Endothelial cell of umbilical vein (primary cell): ENCODE measurements around the gene TNFAIP8. TPM values are rescaled to one million over a fixed set of nuclear protein-coding genes. Genes with fewer than 3 reads are reported as not detected.

Source experiments
- BruUV-seq: library from RNA; stranded (reverse); fragments of 400-500 nt; replicated peaks from 2 replicates; lab custom pipeline; 2021; lab: Mats Ljungman, UMichigan
- CTCF ChIA-PET: fragments of 300-600, 350-600 bp; sonication (Branson Sonifier 250); formaldehyde crosslinking; loops from one replicate; lab custom pipeline; 2021; ENCODE audit warnings: antibody characterized with exemption, inconsistent platforms; lab: Charles Lee
- POLR2A ChIA-PET: fragments of 300-600, 350-600 bp; sonication (Branson Sonifier 250); formaldehyde crosslinking; loops from one replicate; lab custom pipeline; 2021; ENCODE audit warnings: antibody characterized with exemption, inconsistent platforms; lab: Charles Lee
- DNase-seq: peaks from one replicate; pipeline ENCODE4 v3.0.0-alpha.2; 2011; ENCODE audit warnings: low read depth, low spot score
- FAIRE-seq: peaks from 2 replicates; lab custom pipeline; 2011; peaks lifted over from hg19 to GRCh38; lab: Jason Lieb, UNC
- H2AFZ ChIP-seq: 2 replicates; pipeline ENCODE4 v1.6.0; 2012; ENCODE audit warnings: low read depth, low read length, control low read depth, inconsistent platforms
- H3K27ac ChIP-seq: 2 replicates; pipeline ENCODE4 v1.5.1; 2011; ENCODE audit warnings: low read depth, mild to moderate bottlenecking, control low read depth, low read length, moderate library complexity; ENCODE audit not compliant: insufficient read depth
- H3K27me3 ChIP-seq, 2 experiments: 2 replicates each; pipeline versions ENCODE4 v1.6.0 to v1.6.1; 2011; ENCODE audit warnings: low read length in 2 of 2, mixed read lengths in 1 of 2; ENCODE audit not compliant: control insufficient read depth in 2 of 2, insufficient read depth in 2 of 2
- H3K36me3 ChIP-seq, 2 experiments: 2 replicates in 1 of 2; 3 replicates in 1 of 2; pipeline ENCODE4 v1.5.1; 2011; ENCODE audit warnings: low read length in 2 of 2, mild to moderate bottlenecking in 1 of 2, moderate library complexity in 1 of 2; ENCODE audit not compliant: control insufficient read depth in 2 of 2, insufficient read depth in 2 of 2; ENCODE audit errors: extremely low read depth in 1 of 2
- H3K4me1 ChIP-seq: 3 replicates; pipeline ENCODE4 v1.5.1; 2011; ENCODE audit warnings: mild to moderate bottlenecking, low read length; ENCODE audit not compliant: control insufficient read depth, insufficient read depth; ENCODE audit errors: extremely low read depth
- H3K4me2 ChIP-seq: 2 replicates; pipeline ENCODE4 v1.6.1; 2011; ENCODE audit warnings: low read length, control low read depth, mixed read lengths; ENCODE audit not compliant: insufficient read depth
- H3K4me3 ChIP-seq, 3 experiments: fragments of 200-600 bp in 1 of 3; sonication (generic), shearing (Covaris generic) in 1 of 3; replicated peaks in 1 of 3; 2 replicates each; pipeline ENCODE4 v1.5.1; 2011 to 2016; ENCODE audit warnings: control low read depth in 3 of 3, low read length in 3 of 3, mild to moderate bottlenecking in 2 of 3, inconsistent platforms in 1 of 3, low read depth in 1 of 3, moderate library complexity in 1 of 3; ENCODE audit not compliant: insufficient read depth in 1 of 3
- H3K79me2 ChIP-seq: 2 replicates; pipeline ENCODE4 v1.6.0; 2012; ENCODE audit warnings: low read length, inconsistent platforms; ENCODE audit not compliant: control insufficient read depth, insufficient read depth
- H3K9ac ChIP-seq: replicated peaks from 2 replicates; pipeline ENCODE3; 2011; ENCODE audit warnings: low read length, control low read depth; ENCODE audit not compliant: insufficient read depth; ENCODE audit errors: extremely low read depth
- H3K9me1 ChIP-seq: replicated peaks from 3 replicates; pipeline ENCODE4 v1.6.0; 2011; ENCODE audit warnings: mild to moderate bottlenecking, low read length; ENCODE audit not compliant: control insufficient read depth, insufficient read depth; ENCODE audit errors: extremely low read depth
- H3K9me3 ChIP-seq: replicated peaks from 2 replicates; pipeline ENCODE4 v1.5.1; 2012; ENCODE audit warnings: low read length, inconsistent platforms; ENCODE audit not compliant: control insufficient read depth, insufficient read depth
- H4K20me1 ChIP-seq: replicated peaks from 2 replicates; pipeline ENCODE3; 2011; ENCODE audit warnings: mild to moderate bottlenecking, low read length; ENCODE audit not compliant: control insufficient read depth, insufficient read depth; ENCODE audit errors: extremely low read depth
- EZH2 ChIP-seq: IDR thresholded peaks from 2 replicates; pipeline ENCODE4 v1.6.1; 2012; ENCODE audit warnings: borderline replicate concordance, low read depth, mild to moderate bottlenecking, moderate library complexity, low read length, inconsistent platforms; ENCODE audit not compliant: severe bottlenecking
- FOS ChIP-seq: IDR thresholded peaks from 2 replicates; pipeline ENCODE4 v1.6.1; 2011; ENCODE audit warnings: mild to moderate bottlenecking, low read length, moderate library complexity, borderline replicate concordance; ENCODE audit not compliant: insufficient read depth
- GATA2 ChIP-seq: IDR thresholded peaks from 2 replicates; pipeline ENCODE4 v1.7.0; 2011; ENCODE audit warnings: low read depth, mild to moderate bottlenecking, moderate library complexity, mixed read lengths, low read length; ENCODE audit not compliant: insufficient read length, insufficient read depth
- JUN ChIP-seq: IDR thresholded peaks from 2 replicates; pipeline ENCODE4 v1.6.1; 2011; ENCODE audit warnings: borderline replicate concordance, low read depth; ENCODE audit not compliant: insufficient read length, insufficient read depth
- MYC ChIP-seq: IDR thresholded peaks from one replicate; pipeline ENCODE4 v1.6.1; 2011; ENCODE audit warnings: mild to moderate bottlenecking, low read depth, low read length
- POLR2A ChIP-seq: IDR thresholded peaks from 2 replicates; pipeline ENCODE4 v1.6.1; 2012; ENCODE audit warnings: low read depth, mild to moderate bottlenecking, control low read depth, low read length
- POLR2AphosphoS5 ChIP-seq: IDR thresholded peaks from 2 replicates; pipeline ENCODE4 v1.6.1; 2012; ENCODE audit warnings: low read depth, mild to moderate bottlenecking, control low read depth, low read length, moderate library complexity; ENCODE audit not compliant: insufficient read depth
- dilution Hi-C: fragments of 300-500 bp; cut with MboI; formaldehyde crosslinking; loops from one replicate; pipeline ENCODE4 v1.15.0; 2019; ENCODE audit warnings: low sequenced_read_pairs; ENCODE audit not compliant: extremely low pct_ligation_motif_present
- intact Hi-C: fragments of 100-400 bp; cut with micrococcal nuclease; formaldehyde crosslinking; loops from one replicate; pipeline ENCODE4 v1.10.0; 2022
- polyA plus RNA-seq, 4 experiments: library from polyadenylated mRNA; depleted of rRNA in 3 of 4; stranded (reverse) in 3 of 4; unstranded in 1 of 4; fragments of >200 nt; gene quantifications; 2 replicates each; pipeline versions ENCODE4 v1.2.1 to v1.2.3, GENCODE V29; 2011 to 2012; ENCODE audit warnings: missing spikeins in 1 of 4
- total RNA-seq: library from RNA; stranded (reverse); gene quantifications from 2 replicates; pipeline ENCODE4 v1.2.3, GENCODE V29; 2021
- TF ChIP-seq, protein P1 (sequence below), 2 donors: IDR thresholded peaks; 1 replicate in 1 of 2; 2 replicates in 1 of 2; pipeline ENCODE4 v1.5.1; 2011; ENCODE audit warnings: low read length in 2 of 2, mild to moderate bottlenecking in 2 of 2, moderate library complexity in 2 of 2, control low read depth in 1 of 2, inconsistent platforms in 1 of 2, low read depth in 1 of 2; ENCODE audit not compliant: insufficient read depth in 1 of 2; ENCODE audit errors: extremely low read depth in 1 of 2
- TF ChIP-seq, protein P2 (sequence below): IDR thresholded peaks from 2 replicates; pipeline ENCODE4 v1.6.1; 2011; ENCODE audit not compliant: insufficient read depth, insufficient read length

TNFAIP8 gene
- total and polyA plus RNA-seq, 2 donors (not counting 3 experiments of a cell fraction or from before 2014, with no cell fraction given), result 4.7 to 7.4 TPM

DNA sequence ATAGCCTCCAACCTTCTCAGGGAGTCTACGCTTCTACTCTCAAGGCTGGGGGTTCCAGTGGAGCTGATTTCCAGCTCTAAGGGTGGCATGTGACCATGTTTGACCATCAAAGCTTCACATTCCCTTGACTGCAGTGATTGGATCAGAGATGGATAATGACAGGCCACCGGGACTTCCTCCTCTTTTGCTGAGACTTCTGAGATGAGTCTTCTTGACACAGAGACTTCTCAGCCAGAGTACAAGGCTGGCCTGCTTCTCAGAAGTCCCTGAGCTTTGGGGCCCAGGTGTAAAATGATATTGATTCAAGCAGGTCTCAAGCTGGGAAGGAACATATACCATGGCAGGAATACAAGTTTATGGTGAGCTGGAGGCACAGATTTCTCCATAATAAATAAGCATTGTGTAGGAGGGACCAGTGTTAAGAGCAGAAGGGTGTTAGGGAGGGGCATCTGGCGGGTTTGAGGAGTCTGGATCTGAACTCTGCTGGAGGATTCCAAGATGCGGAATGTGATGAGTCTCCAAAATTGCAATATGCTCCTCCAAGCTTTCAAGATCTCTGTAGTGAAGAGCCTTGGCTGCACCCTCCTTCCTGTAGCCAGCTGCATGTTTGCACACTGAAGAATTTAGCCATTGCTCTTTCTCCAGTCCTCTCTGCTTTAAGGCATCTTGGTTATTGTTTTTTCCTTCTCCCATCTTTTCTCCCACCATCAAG, 54.8 kb downstream of the TNFAIP8 start:
- Histone ChIP-seq H3K4me3 (no peak overlapping the region), H3K27me3 (peaks cover 10 to 21% of the 10 kb centered on the region in 2 experiments), H3K9ac (no peak overlapping the region)

More for the DNA sequence above, 54.8 kb downstream of the TNFAIP8 start:
- dilution Hi-C loops, result no loop called here
- intact Hi-C loops, result loop anchor here (1.0 kb wide), 1 partner anchor 154 kb away; no protein-coding TSS in a partner anchor
- TF ChIP-seq, protein P1, sequence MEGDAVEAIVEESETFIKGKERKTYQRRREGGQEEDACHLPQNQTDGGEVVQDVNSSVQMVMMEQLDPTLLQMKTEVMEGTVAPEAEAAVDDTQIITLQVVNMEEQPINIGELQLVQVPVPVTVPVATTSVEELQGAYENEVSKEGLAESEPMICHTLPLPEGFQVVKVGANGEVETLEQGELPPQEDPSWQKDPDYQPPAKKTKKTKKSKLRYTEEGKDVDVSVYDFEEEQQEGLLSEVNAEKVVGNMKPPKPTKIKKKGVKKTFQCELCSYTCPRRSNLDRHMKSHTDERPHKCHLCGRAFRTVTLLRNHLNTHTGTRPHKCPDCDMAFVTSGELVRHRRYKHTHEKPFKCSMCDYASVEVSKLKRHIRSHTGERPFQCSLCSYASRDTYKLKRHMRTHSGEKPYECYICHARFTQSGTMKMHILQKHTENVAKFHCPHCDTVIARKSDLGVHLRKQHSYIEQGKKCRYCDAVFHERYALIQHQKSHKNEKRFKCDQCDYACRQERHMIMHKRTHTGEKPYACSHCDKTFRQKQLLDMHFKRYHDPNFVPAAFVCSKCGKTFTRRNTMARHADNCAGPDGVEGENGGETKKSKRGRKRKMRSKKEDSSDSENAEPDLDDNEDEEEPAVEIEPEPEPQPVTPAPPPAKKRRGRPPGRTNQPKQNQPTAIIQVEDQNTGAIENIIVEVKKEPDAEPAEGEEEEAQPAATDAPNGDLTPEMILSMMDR (IDR thresholded peaks at IDR 0.05; ENCODE audit: extremely low read depth in 1 of 2, insufficient read depth in 1 of 2, low read depth in 1 of 2, low read length in 2 of 2), result no peak
- TF ChIP-seq MYC, result no peak
- no peak for TF ChIP-seq POLR2A
- TF ChIP-seq EZH2, result no peak
- no peak for TF ChIP-seq GATA2
- TF ChIP-seq POLR2AphosphoS5, result no peak
- TF ChIP-seq JUN, result no peak
- TF ChIP-seq, protein P2, sequence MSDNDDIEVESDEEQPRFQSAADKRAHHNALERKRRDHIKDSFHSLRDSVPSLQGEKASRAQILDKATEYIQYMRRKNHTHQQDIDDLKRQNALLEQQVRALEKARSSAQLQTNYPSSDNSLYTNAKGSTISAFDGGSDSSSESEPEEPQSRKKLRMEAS, result no peak
- TF ChIP-seq FOS, result no peak
- Histone ChIP-seq H3K36me3 (no peaks in the 10 kb centered on the region), H3K79me2 (no peaks in the 10 kb centered on the region), H3K9me1 (no peaks in the 10 kb centered on the region), H4K20me1 (no peaks in the 10 kb centered on the region), H3K9me3 (no peaks in the 10 kb centered on the region), H3K27ac (no peak overlapping the region), H3K4me2 (no peak overlapping the region), H2AFZ (no peak overlapping the region), H3K4me1 (peaks cover 4% of the 10 kb centered on the region)
- BruUV-seq, result no TSS peak
- ChIA-PET POLR2A (interaction anchor here (0.6 to 1.9 kb wide), 3 partner anchors 143 to 340 kb away, joined by 3 to 5 read pairs (median 4); partner anchors contain the start of gene DMXL1), CTCF (interaction anchor here (0.8 to 5.8 kb wide), 21 partner anchors 9 to 422 kb away, joined by 3 to 163 read pairs (median 13); partner anchors contain the start of genes DMXL1 and DTWD2)
- FAIRE-seq (no peak), DNase-seq (no peak)
